ENCODE measurements around the gene CAMTA1. TPM values are rescaled to one million over a fixed set of nuclear protein-coding genes. Genes with fewer than 3 reads are reported as not detected.
"Not testable (repeated sequence)": the region's sequence is repeated elsewhere in the genome, so short reads cannot be mapped to it uniquely, and the experiment has no call there.

CAMTA1 gene
- total RNA-seq, 1 donor from 2014 or later: 99.0 TPM

GRCh38 chr1:7136166-7136953, 351.1 kb downstream of the CAMTA1 start:
- no peak for TF ChIP-seq CTCF (IDR thresholded peaks at IDR 0.05; ENCODE audit: unreplicated experiment)
- Mint-ChIP-seq H3K9me3 (ENCODE audit: low read depth) (no peaks in the 10 kb centered on the region), H3K36me3 (ENCODE audit: insufficient read depth) (no peaks in the 10 kb centered on the region), H3K4me3 (ENCODE audit: low read depth) (no peak overlapping the region), H3K27ac (no peak overlapping the region), H3K27me3 (peaks cover 19% of the 10 kb centered on the region), H3K4me1 (ENCODE audit: low read depth) (no peaks in the 10 kb centered on the region)
- DNase-seq (ENCODE audit: low spot score, unreplicated experiment): no peak

GRCh38 chr1:7140251-7140650, 355.0 kb downstream of the CAMTA1 start:
- TF ChIP-seq CTCF (IDR thresholded peaks at IDR 0.05; ENCODE audit: unreplicated experiment): no peak

GRCh38 chr1:7145947-7146346, 360.7 kb downstream of the CAMTA1 start:
- no peak overlapping the region for H3K4me3 Mint-ChIP-seq (ENCODE audit: low read depth)
- DNase-seq (ENCODE audit: low spot score, unreplicated experiment): no peak
- no peaks in the 10 kb centered on the region for H3K9me3 Mint-ChIP-seq (ENCODE audit: low read depth)
- no peak for TF ChIP-seq CTCF (IDR thresholded peaks at IDR 0.05; ENCODE audit: unreplicated experiment)
- H3K4me1 Mint-ChIP-seq (ENCODE audit: low read depth): peaks cover 2% of the 10 kb centered on the region
- H3K27me3 Mint-ChIP-seq: peaks cover 4% of the 10 kb centered on the region
- H3K27ac Mint-ChIP-seq: no peak overlapping the region
- no peaks in the 10 kb centered on the region for H3K36me3 Mint-ChIP-seq (ENCODE audit: insufficient read depth)

More at GRCh38 chr1:7140251-7140650, 355.0 kb downstream of the CAMTA1 start:
- DNase-seq (ENCODE audit: low spot score, unreplicated experiment): no peak
- H3K27ac Mint-ChIP-seq: no peak overlapping the region
- peaks cover 19% of the 10 kb centered on the region for H3K27me3 Mint-ChIP-seq
- H3K36me3 Mint-ChIP-seq (ENCODE audit: insufficient read depth): no peaks in the 10 kb centered on the region
- no peak overlapping the region for H3K4me3 Mint-ChIP-seq (ENCODE audit: low read depth)
- H3K4me1 Mint-ChIP-seq (ENCODE audit: low read depth): no peaks in the 10 kb centered on the region
- no peaks in the 10 kb centered on the region for H3K9me3 Mint-ChIP-seq (ENCODE audit: low read depth)

- H3K27me3 Mint-ChIP-seq: peaks cover 4% of the 10 kb centered on the region
- H3K9me3 Mint-ChIP-seq (ENCODE audit: low read depth): no peaks in the 10 kb centered on the region
- TF ChIP-seq CTCF (IDR thresholded peaks at IDR 0.05; ENCODE audit: unreplicated experiment): no peak
- H3K36me3 Mint-ChIP-seq (ENCODE audit: insufficient read depth): no peaks in the 10 kb centered on the region
- peaks cover 2% of the 10 kb centered on the region for H3K4me1 Mint-ChIP-seq (ENCODE audit: low read depth)
- H3K27ac Mint-ChIP-seq: no peak overlapping the region
- DNase-seq (ENCODE audit: low spot score, unreplicated experiment): no peak
- H3K4me3 Mint-ChIP-seq (ENCODE audit: low read depth): no peak overlapping the region
Observed at GRCh38 chr1:7146710-7147109, 361.5 kb downstream of the CAMTA1 start.

GRCh38 chr1:7147581-7148282, 362.5 kb downstream of the CAMTA1 start:
- DNase-seq (ENCODE audit: low spot score, unreplicated experiment); H3K36me3 Mint-ChIP-seq (ENCODE audit: insufficient read depth); H3K9me3 Mint-ChIP-seq (ENCODE audit: low read depth); H3K27ac Mint-ChIP-seq; H3K4me1 Mint-ChIP-seq (ENCODE audit: low read depth); H3K4me3 Mint-ChIP-seq (ENCODE audit: low read depth); H3K27me3 Mint-ChIP-seq: not testable (repeated sequence)

All from progenitor cell of endocrine pancreas (in vitro differentiated cells).